ENCODE measurements around the gene NPHP4. TPM values are rescaled to one million over a fixed set of nuclear protein-coding genes. Genes with fewer than 3 reads are reported as not detected.

NPHP4 gene
- total and polyA plus RNA-seq, 12 donors, result 2.7 to 13.2 (median 7.3) TPM

- Histone ChIP-seq H3K36me3 (replicated peaks in 1 of 2) (no peaks in the 10 kb centered on the region), H3K27ac (no peak overlapping the region), H3K4me1 (replicated peaks in 1 of 2) (no peaks in the 10 kb centered on the region), H3K27me3 (no peaks in the 10 kb centered on the region), H3K4me3 (no peak overlapping the region), H3K9me3 (replicated peaks in 1 of 3) (no peaks in the 10 kb centered on the region)
- 65 to 85% (median 67%) methylated on average over 4 to 5 of the region's 5 CpGs for WGBS, 4 donors
- TF ChIP-seq CTCF (IDR thresholded peaks at IDR 0.05), result no peak
- no peak for TF ChIP-seq POLR2A (IDR thresholded peaks at IDR 0.05)
- DNase-seq, result no peak
- intact Hi-C loops (cut with DNase I), result no loop called here
Measured at GRCh38 chr1:5845376-5845775, 146.8 kb downstream of the NPHP4 start.

- Histone ChIP-seq H3K27ac (no peak overlapping the region), H3K9me3 (replicated peaks in 1 of 3) (no peaks in the 10 kb centered on the region), H3K27me3 (no peaks in the 10 kb centered on the region), H3K4me3 (no peak overlapping the region), H3K36me3 (replicated peaks in 1 of 2) (no peaks in the 10 kb centered on the region), H3K4me1 (replicated peaks in 1 of 2) (no peaks in the 10 kb centered on the region)
- intact Hi-C loops (cut with DNase I), result no loop called here
- no peak for TF ChIP-seq CTCF (IDR thresholded peaks at IDR 0.05)
- 78 to 81% (median 81%) methylated on average over 13 to 14 of the region's 14 CpGs for WGBS, 4 donors
- DNase-seq, result no peak
Measured at GRCh38 chr1:5844442-5844841, 147.8 kb downstream of the NPHP4 start.

GRCh38 chr1:5843521-5844096 lies 148.6 kb downstream of the NPHP4 start:
- no peaks in the 10 kb centered on the region for H3K36me3 ChIP-seq (replicated peaks in 1 of 2)
- H3K27ac ChIP-seq, result no peak overlapping the region
- intact Hi-C loops (cut with DNase I), result no loop called here
- no peaks in the 10 kb centered on the region for H3K27me3 ChIP-seq
- no peaks in the 10 kb centered on the region for H3K9me3 ChIP-seq (replicated peaks in 1 of 3)
- no peak overlapping the region for H3K4me3 ChIP-seq
- TF ChIP-seq POLR2A (IDR thresholded peaks at IDR 0.05), result no peak
- TF ChIP-seq CTCF (IDR thresholded peaks at IDR 0.05), result no peak
- no peak for DNase-seq
- H3K4me1 ChIP-seq (replicated peaks in 1 of 2), result no peaks in the 10 kb centered on the region
- WGBS, 4 donors, result 61 to 73% (median 70%) methylated on average over 9 to 13 of the region's 13 CpGs

- intact Hi-C loops (cut with DNase I), result no loop called here
- Histone ChIP-seq H3K27me3 (no peaks in the 10 kb centered on the region), H3K9me3 (replicated peaks in 1 of 3) (no peaks in the 10 kb centered on the region), H3K4me1 (replicated peaks in 1 of 2) (no peaks in the 10 kb centered on the region), H3K36me3 (replicated peaks in 1 of 2) (no peaks in the 10 kb centered on the region), H3K4me3 (no peak overlapping the region), H3K27ac (no peak overlapping the region)
- no peak for DNase-seq
- no peak for TF ChIP-seq CTCF (IDR thresholded peaks at IDR 0.05)
- TF ChIP-seq POLR2A (IDR thresholded peaks at IDR 0.05), result no peak
- 69 to 80% (median 75%) methylated on average over 8 to 13 of the region's 13 CpGs for WGBS, 4 donors
Measured at GRCh38 chr1:5842679-5843078, 149.5 kb downstream of the NPHP4 start.
